GM23248 (cell line): ENCODE measurements around the gene CALN1. TPM values are rescaled to one million over a fixed set of nuclear protein-coding genes. Genes with fewer than 3 reads are reported as not detected.
A peak's percentile ranks its signal among the peaks of the same experiment; 100 is the strongest.

Source experiments
- DNase-seq: peaks from one replicate; pipeline ENCODE4 v3.0.0-alpha.2; 2015
- H2AFZ ChIP-seq: fragments of 200-600 bp; sonication (generic); 2 replicates; pipeline ENCODE4 v1.6.1; 2016; ENCODE audit warnings: antibody characterized with exemption
- H3F3A ChIP-seq: fragments of 200-600 bp; sonication (generic); 2 replicates; pipeline ENCODE4 v1.6.1; 2016; ENCODE audit warnings: mild to moderate bottlenecking, antibody characterized with exemption, mixed run types; ENCODE audit not compliant: insufficient read depth
- H3K27ac ChIP-seq: fragments of 200-600 bp; sonication (generic); 2 replicates; pipeline ENCODE4 v1.5.1; 2016; ENCODE audit warnings: mild to moderate bottlenecking
- H3K27me3 ChIP-seq: fragments of 200-600 bp; sonication (generic); replicated peaks from 2 replicates; pipeline ENCODE4 v1.6.1; 2016; ENCODE audit warnings: mild to moderate bottlenecking; ENCODE audit not compliant: insufficient read depth
- H3K36me3 ChIP-seq: fragments of 200-600 bp; sonication (generic); 2 replicates; pipeline ENCODE4 v1.6.1; 2016; ENCODE audit warnings: low read depth, mild to moderate bottlenecking
- H3K4me1 ChIP-seq: fragments of 200-600 bp; sonication (generic); 2 replicates; pipeline ENCODE4 v1.6.1; 2016; ENCODE audit warnings: mild to moderate bottlenecking; ENCODE audit not compliant: insufficient read depth
- H3K4me2 ChIP-seq: fragments of 200-600 bp; sonication (generic); one replicate; pipeline ENCODE4 v1.6.1; 2016; ENCODE audit warnings: mild to moderate bottlenecking; ENCODE audit not compliant: unreplicated experiment
- H3K4me3 ChIP-seq: fragments of 200-600 bp; sonication (generic); 2 replicates; pipeline ENCODE4 v1.5.1; 2016; ENCODE audit warnings: mild to moderate bottlenecking
- H3K79me2 ChIP-seq: fragments of 200-600 bp; sonication (generic); 2 replicates; pipeline ENCODE4 v1.6.1; 2016; ENCODE audit warnings: mild to moderate bottlenecking; ENCODE audit not compliant: insufficient read depth
- H3K9ac ChIP-seq: fragments of 200-600 bp; sonication (generic); 2 replicates; pipeline ENCODE4 v1.6.1; 2016; ENCODE audit warnings: mild to moderate bottlenecking
- H3K9me2 ChIP-seq: fragments of 200-600 bp; sonication (generic); 2 replicates; pipeline ENCODE4 v1.6.1; 2016; ENCODE audit warnings: mixed run types, mild to moderate bottlenecking, moderate library complexity; ENCODE audit not compliant: insufficient read depth
- H3K9me3 ChIP-seq: fragments of 200-600 bp; sonication (generic); one replicate; pipeline ENCODE4 v1.6.1; 2017; ENCODE audit warnings: low read depth
- H4K20me1 ChIP-seq: fragments of 200-600 bp; sonication (generic); 2 replicates; pipeline ENCODE4 v1.6.0; 2016; ENCODE audit not compliant: insufficient read depth
- EZH2 ChIP-seq: fragments of 200-600 bp; sonication (generic); IDR thresholded peaks from 2 replicates; pipeline ENCODE4 v1.6.1; 2018; ENCODE audit warnings: antibody characterized with exemption, mild to moderate bottlenecking; ENCODE audit not compliant: insufficient read depth, poor library complexity, severe bottlenecking
- EZH2phosphoT487 ChIP-seq: fragments of 200-600 bp; sonication (generic); IDR thresholded peaks from 2 replicates; pipeline ENCODE4 v1.6.1; 2018; ENCODE audit warnings: antibody characterized with exemption, moderate library complexity, mild to moderate bottlenecking, low read depth; ENCODE audit not compliant: insufficient read depth
- WGBS, 2 experiments: methylation state at CpG; one replicate each; pipeline ENCODE4 v1.1.6; 2015 to 2017; ENCODE audit warnings: low lambda C conversion rate in 2 of 2, low coverage in 1 of 2; ENCODE audit errors: missing lambda C conversion rate in 2 of 2; 5-methylcytosine and 5-hydroxymethylcytosine counted together
- in situ Hi-C: fragments of 300-500 bp; cut with MboI; formaldehyde crosslinking; loops from 2 replicates; pipeline ENCODE4 v1.15.0; 2020
- polyA plus RNA-seq: library from polyadenylated mRNA; unstranded; fragments of >200 nt; fragmentation: Nextera tagmentation; extraction: Ambion mirVana; gene quantifications from 2 replicates; pipeline ENCODE4 v1.2.1, GENCODE V29; 2016
- total RNA-seq: library from RNA; depleted of rRNA; stranded (reverse); fragments of >200 nt; shearing (Covaris generic); gene quantifications from 2 replicates; pipeline ENCODE4 v1.2.3, GENCODE V29; 2014

The CALN1 gene
- total and polyA plus RNA-seq, 2 experiments from 2014 or later, result not detected

- H3K4me2 ChIP-seq, result no peak overlapping the region
- no peaks in the 10 kb centered on the region for H3K9me3 ChIP-seq
- H3K79me2 ChIP-seq, result no peaks in the 10 kb centered on the region
- H3K4me3 ChIP-seq, result no peak overlapping the region
- H3K4me1 ChIP-seq, result 0 out of 2 replicates have a peak, but pooled peaks cover 3% of the 10 kb centered on the region
- no peaks in the 10 kb centered on the region for H3K36me3 ChIP-seq
- H3K9me2 ChIP-seq, result no peaks in the 10 kb centered on the region
- 0 out of 2 replicates have a peak, but pooled peaks cover 5% of the 10 kb centered on the region for H3K27me3 ChIP-seq
- no peak overlapping the region for H2AFZ ChIP-seq
- 1 to 2% methylated on average over 6 to 9 of the region's 9 CpGs for WGBS, 2 experiments
- no peaks in the 10 kb centered on the region for H4K20me1 ChIP-seq
- no peaks in the 10 kb centered on the region for H3F3A ChIP-seq
- TF ChIP-seq EZH2 (no peak), EZH2phosphoT487 (no peak)
- H3K27ac ChIP-seq, result no peak overlapping the region
- in situ Hi-C loops, result loop anchor here (10.0 to 25.0 kb wide), 2 partner anchors 881 to 1033 kb away; no protein-coding TSS in a partner anchor
- H3K9ac ChIP-seq, result no peak overlapping the region
- DNase-seq, result no peak
Observed at GRCh38 chr7:71753956-71754664, 658.0 kb downstream of the CALN1 start.

GRCh38 chr7:71753236-71753635 is 658.9 kb downstream of the CALN1 start:
- no peak for DNase-seq
- Histone ChIP-seq H3K27me3 (0 out of 2 replicates have a peak, but pooled peaks cover 5% of the 10 kb centered on the region), H3F3A (no peaks in the 10 kb centered on the region), H3K79me2 (no peaks in the 10 kb centered on the region), H3K9ac (no peak overlapping the region), H4K20me1 (no peaks in the 10 kb centered on the region), H3K4me3 (no peak overlapping the region), H3K9me3 (no peaks in the 10 kb centered on the region), H2AFZ (no peak overlapping the region), H3K36me3 (no peaks in the 10 kb centered on the region), H3K27ac (no peak overlapping the region), H3K4me1 (0 out of 2 replicates have a peak, but pooled peaks cover 3% of the 10 kb centered on the region), H3K4me2 (no peak overlapping the region), H3K9me2 (no peaks in the 10 kb centered on the region)
- TF ChIP-seq EZH2phosphoT487, result no peak
- WGBS, 2 experiments, result 77 to 78% methylated on average over 2 of the region's 2 CpGs
- in situ Hi-C loops, result loop anchor here (10.0 to 25.0 kb wide), 2 partner anchors 882 to 1034 kb away; no protein-coding TSS in a partner anchor

- no peaks in the 10 kb centered on the region for H3K9me2 ChIP-seq
- H2AFZ ChIP-seq, result no peak overlapping the region
- H3K4me1 ChIP-seq, result 0 out of 2 replicates have a peak, but pooled peaks cover 3% of the 10 kb centered on the region
- 0 out of 2 replicates have a peak, but pooled peaks cover 5% of the 10 kb centered on the region for H3K27me3 ChIP-seq
- H3K36me3 ChIP-seq, result no peaks in the 10 kb centered on the region
- in situ Hi-C loops, result loop anchor here (10.0 to 25.0 kb wide), 2 partner anchors 882 to 1035 kb away; no protein-coding TSS in a partner anchor
- no peaks in the 10 kb centered on the region for H3F3A ChIP-seq
- H3K9me3 ChIP-seq, result no peaks in the 10 kb centered on the region
- DNase-seq, result peak; percentile 46
- H3K4me3 ChIP-seq, result no peak overlapping the region
- WGBS, 2 experiments, result 8 to 11% methylated on average over 32 to 37 of the region's 43 CpGs
- no peak for TF ChIP-seq EZH2phosphoT487
- no peak overlapping the region for H3K9ac ChIP-seq
- no peaks in the 10 kb centered on the region for H4K20me1 ChIP-seq
- H3K79me2 ChIP-seq, result no peaks in the 10 kb centered on the region
- H3K4me2 ChIP-seq, result no peak overlapping the region
- H3K27ac ChIP-seq, result no peak overlapping the region
Observed at GRCh38 chr7:71752171-71752935, 659.8 kb downstream of the CALN1 start.

GRCh38 chr7:71750290-71750689 is 661.8 kb downstream of the CALN1 start:
- Histone ChIP-seq H3K9ac (no peak overlapping the region), H3K27ac (no peak overlapping the region), H3K27me3 (0 out of 2 replicates have a peak, but pooled peaks cover 5% of the 10 kb centered on the region), H3K4me3 (no peak overlapping the region), H3K4me2 (no peak overlapping the region), H3K36me3 (no peaks in the 10 kb centered on the region), H4K20me1 (no peaks in the 10 kb centered on the region), H3K4me1 (0 out of 2 replicates have a peak, but pooled peaks cover 3% of the 10 kb centered on the region), H3F3A (no peaks in the 10 kb centered on the region), H3K9me2 (no peaks in the 10 kb centered on the region), H3K9me3 (no peaks in the 10 kb centered on the region), H3K79me2 (no peaks in the 10 kb centered on the region), H2AFZ (no peak overlapping the region)
- WGBS, 2 experiments, result 83 to 84% methylated on average over 6 of the region's 6 CpGs
- DNase-seq, result no peak
- in situ Hi-C loops, result loop anchor here (10.0 to 25.0 kb wide), 2 partner anchors 885 to 1037 kb away; no protein-coding TSS in a partner anchor
- no peak for TF ChIP-seq EZH2phosphoT487
- no peak for TF ChIP-seq EZH2
